Measurements from ENCODE around the gene TRIM71. TPM values are rescaled to one million over a fixed set of nuclear protein-coding genes. Genes with fewer than 3 reads are reported as not detected.
"Not testable (repeated sequence)": the region's sequence is repeated elsewhere in the genome, so short reads cannot be mapped to it uniquely, and the experiment has no call there.

TRIM71 gene
- not detected for total RNA-seq

DNA sequence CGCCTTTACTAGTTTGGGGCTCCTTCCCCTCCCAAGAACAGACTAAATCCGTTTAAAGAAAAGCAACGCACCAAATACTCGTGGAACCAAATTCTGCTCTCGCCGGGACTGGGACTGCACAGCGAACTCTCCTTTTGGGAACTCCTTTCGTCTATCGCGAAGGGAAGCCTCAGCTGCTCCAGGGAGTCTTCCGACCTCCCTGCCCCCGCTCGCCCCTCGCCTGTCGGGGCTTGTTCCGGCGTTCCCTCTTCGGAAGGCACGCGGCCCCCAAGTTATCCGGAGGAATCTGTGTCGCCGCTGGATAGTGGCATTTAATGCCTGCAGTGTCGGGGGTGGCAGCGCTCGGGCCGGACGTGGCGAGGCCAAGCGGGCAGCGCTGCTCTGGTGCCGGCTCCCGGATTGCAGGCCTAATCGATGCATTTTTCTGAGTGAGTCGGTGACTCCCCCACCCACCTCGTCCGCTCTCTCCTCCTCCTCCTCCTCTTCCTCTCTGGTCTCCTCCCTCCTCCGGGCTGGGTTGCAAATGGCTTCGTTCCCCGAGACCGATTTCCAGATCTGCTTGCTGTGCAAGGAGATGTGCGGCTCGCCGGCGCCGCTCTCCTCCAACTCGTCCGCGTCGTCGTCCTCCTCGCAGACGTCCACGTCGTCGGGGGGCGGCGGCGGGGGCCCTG lies at the start of gene TRIM71:
Gene TRIM71, plus strand, starts transcription at position 440 of the 671 bp plus-strand sequence. Its CDS starts 84 bp downstream, at position 524.
- H3K36me3 ChIP-seq: no peaks in the 10 kb centered on the region
- no peak within 1 kb of the TSS for H3K27ac ChIP-seq
- TF ChIP-seq, protein P1, sequence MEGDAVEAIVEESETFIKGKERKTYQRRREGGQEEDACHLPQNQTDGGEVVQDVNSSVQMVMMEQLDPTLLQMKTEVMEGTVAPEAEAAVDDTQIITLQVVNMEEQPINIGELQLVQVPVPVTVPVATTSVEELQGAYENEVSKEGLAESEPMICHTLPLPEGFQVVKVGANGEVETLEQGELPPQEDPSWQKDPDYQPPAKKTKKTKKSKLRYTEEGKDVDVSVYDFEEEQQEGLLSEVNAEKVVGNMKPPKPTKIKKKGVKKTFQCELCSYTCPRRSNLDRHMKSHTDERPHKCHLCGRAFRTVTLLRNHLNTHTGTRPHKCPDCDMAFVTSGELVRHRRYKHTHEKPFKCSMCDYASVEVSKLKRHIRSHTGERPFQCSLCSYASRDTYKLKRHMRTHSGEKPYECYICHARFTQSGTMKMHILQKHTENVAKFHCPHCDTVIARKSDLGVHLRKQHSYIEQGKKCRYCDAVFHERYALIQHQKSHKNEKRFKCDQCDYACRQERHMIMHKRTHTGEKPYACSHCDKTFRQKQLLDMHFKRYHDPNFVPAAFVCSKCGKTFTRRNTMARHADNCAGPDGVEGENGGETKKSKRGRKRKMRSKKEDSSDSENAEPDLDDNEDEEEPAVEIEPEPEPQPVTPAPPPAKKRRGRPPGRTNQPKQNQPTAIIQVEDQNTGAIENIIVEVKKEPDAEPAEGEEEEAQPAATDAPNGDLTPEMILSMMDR (IDR thresholded peaks at IDR 0.05): no peak
- H3K4me1 ChIP-seq: peaks cover 0 to 26% of the 10 kb centered on the region in 2 donors
- peaks cover 5 to 31% of the 10 kb centered on the region in 2 donors for H3K27me3 ChIP-seq
- DNase-seq (ENCODE audit: low spot score): no peak
- peak within 1 kb of the TSS in 1 of 2 donors; percentile 46 for H3K4me3 ChIP-seq
- H3K9me3 ChIP-seq: no peaks in the 10 kb centered on the region

DNA sequence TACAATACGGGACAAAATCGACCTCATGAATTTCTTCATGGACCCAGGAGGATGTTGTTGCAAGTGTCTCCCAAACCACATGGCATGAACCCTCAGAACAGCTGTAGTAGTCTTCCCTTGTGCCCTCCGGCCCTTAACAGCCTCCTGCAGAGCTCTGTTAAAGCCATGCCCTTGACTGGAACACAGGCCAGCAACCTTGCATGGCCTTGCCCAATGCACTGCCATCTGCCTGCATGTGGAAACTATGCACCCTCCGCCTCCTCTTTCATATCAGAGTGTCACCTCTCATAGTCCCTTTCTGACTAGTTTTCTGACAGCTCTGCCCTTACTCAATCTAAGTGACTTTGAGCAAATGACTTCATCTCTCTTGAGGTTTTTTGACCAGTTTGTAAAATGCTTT lies 39.4 kb upstream of the TRIM71 start:
- TF ChIP-seq, protein P1 (IDR thresholded peaks at IDR 0.05): no peak
- H3K4me1 ChIP-seq: peaks cover 0 to 9% of the 10 kb centered on the region in 2 donors
- no peak for DNase-seq (ENCODE audit: low spot score)
- H3K9me3 ChIP-seq: no peaks in the 10 kb centered on the region
- H3K36me3 ChIP-seq: no peaks in the 10 kb centered on the region
- no peaks in the 10 kb centered on the region for H3K27me3 ChIP-seq
- no peak overlapping the region for H3K4me3 ChIP-seq
- no peak overlapping the region for H3K27ac ChIP-seq

DNA sequence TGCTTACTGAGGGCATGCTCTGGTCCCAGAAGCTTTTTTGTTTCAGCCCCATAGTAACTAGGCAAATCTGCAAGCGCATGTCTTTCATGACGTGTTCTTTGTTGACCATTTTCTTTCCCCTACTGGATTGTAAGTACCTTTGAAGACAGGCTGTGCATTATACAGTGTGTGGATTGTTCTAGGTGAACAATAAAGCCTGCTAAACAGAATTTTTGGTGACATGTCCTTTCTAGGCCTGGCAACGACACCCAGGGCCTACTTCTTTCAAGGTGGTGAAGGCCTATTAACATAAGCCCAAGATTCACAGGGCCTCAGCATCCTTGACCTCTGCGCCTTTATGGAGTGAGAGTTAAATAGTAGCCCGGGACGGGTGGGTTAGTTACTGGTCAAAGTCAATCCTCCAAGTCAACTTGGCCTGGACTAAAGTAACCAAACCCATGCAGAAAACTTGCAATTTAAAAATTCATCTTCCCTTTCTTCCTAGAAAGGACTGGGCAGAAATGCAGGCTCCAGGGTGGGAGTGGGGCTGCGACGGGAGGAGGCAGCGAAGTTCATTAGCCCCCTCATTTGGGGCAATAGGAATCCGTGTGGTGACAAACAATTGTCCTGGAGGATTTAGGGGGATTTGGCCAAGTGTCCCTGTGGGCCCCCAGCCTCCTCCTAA lies 37.6 kb upstream of the TRIM71 start:
- H3K4me3 ChIP-seq: peak overlapping the region in 1 of 2 donors; percentile 58
- no peaks in the 10 kb centered on the region for H3K9me3 ChIP-seq
- TF ChIP-seq, protein P1 (IDR thresholded peaks at IDR 0.05): no peak
- DNase-seq (ENCODE audit: low spot score): no peak
- no peaks in the 10 kb centered on the region for H3K27me3 ChIP-seq
- H3K27ac ChIP-seq: no peak overlapping the region
- no peaks in the 10 kb centered on the region for H3K36me3 ChIP-seq
- H3K4me1 ChIP-seq: peaks cover 0 to 9% of the 10 kb centered on the region in 2 donors

DNA sequence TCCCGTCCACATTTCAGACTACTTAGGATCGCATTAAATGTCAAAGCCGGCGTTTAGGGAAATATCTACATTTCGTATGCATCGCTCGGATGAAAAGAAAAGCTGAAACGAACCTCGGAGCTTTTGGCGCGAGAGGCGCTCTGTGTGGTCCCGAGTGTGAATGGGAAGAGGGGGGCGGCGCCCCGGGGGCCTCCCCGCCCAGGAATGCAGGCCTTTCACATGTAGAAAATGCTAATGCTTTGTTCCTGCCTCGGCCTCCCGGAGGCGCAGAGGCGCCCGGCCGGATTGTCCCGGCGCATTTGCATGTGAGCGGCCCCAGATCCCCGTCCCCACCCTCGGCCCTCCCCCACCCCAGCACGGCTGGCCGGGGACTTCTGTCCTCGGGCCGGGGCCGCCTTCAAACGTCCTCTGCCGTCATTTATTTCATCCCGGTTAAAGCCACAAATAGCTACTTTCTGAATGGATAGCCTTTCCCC lies 37.0 kb upstream of the TRIM71 start:
- Histone ChIP-seq H3K36me3 (no peaks in the 10 kb centered on the region), H3K4me3 (peak overlapping the region; percentile 37 to 58), H3K27ac (peak overlapping the region in 1 of 2 donors; percentile 29), H3K9me3 (no peaks in the 10 kb centered on the region), H3K27me3 (no peaks in the 10 kb centered on the region), H3K4me1 (peaks cover 0 to 9% of the 10 kb centered on the region in 2 donors)
- TF ChIP-seq, protein P1 (IDR thresholded peaks at IDR 0.05): no peak
- peak; percentile 58 for DNase-seq (ENCODE audit: low spot score)

DNA sequence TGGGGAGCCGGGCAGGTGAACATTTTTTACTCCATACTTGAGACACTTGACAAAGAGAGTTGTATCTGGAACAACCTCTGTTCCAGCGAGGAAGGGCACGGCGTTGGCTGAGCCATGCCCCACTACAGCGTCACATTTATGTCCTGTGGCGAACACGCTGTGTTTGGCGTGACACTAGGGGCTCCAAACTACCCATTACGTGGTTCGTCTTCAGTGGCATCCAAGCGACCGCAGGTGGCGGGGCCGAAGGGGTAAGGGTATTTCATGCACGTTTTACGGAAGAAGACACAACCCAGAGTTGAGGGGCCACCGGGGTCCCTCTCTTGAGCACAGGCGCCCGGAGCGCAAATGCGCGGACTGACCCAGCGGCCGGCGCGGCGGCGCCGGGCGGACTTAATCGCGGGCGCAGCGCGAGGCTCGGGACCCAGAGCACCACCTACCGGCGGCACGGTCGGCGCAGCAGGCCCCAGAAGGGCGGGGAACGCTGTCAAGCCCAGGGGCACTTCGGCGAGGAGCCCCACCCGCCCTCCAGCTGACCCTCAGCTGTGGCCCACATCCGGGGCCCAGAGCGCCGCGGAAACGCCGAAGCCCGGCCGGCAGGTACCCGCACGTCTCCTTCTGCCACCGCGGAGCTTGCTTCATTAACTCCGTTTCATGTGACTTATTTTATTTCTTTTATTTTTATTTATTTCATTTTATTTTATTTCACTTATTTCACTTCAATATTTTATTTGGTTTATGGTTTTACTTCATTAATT lies 36.4 kb upstream of the TRIM71 start:
- Histone ChIP-seq H3K36me3 (no peaks in the 10 kb centered on the region), H3K27ac (peak overlapping the region in 1 of 2 donors; percentile 29), H3K4me3 (peak overlapping the region; percentile 37 to 58), H3K4me1 (peaks cover 0 to 9% of the 10 kb centered on the region in 2 donors), H3K27me3 (no peaks in the 10 kb centered on the region), H3K9me3 (no peaks in the 10 kb centered on the region)
- TF ChIP-seq, protein P1 (IDR thresholded peaks at IDR 0.05): peak; percentile 85 to 91
- DNase-seq (ENCODE audit: low spot score): peak; percentile 64

DNA sequence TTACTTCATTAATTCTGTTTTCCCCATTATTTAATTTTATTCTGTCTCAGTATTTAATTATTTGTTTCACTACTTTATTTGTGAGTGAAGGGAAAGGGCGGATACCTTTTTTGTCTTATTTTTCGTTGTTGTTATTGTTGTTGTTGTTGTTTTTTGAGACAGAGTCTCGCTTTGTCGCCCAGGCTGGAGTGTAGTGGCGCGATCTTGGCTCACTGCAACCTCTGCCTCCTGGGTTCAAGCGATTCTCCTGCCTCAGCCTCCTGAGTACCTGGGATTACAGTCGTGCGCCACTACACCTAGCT lies 35.9 kb upstream of the TRIM71 start:
- DNase-seq (ENCODE audit: low spot score); H3K4me3 ChIP-seq: not testable (repeated sequence)

More for the DNA sequence above, 35.9 kb upstream of the TRIM71 start:
- not testable (repeated sequence) for H3K9me3 ChIP-seq, H3K36me3 ChIP-seq, H3K4me1 ChIP-seq, H3K27me3 ChIP-seq, H3K27ac ChIP-seq

All from right atrium auricular region (tissue), 2 donors.